HFFc6 (cell line): ENCODE results near the gene PLXNA4. TPM values are rescaled to one million over a fixed set of nuclear protein-coding genes. Genes with fewer than 3 reads are reported as not detected.

ENCODE experiments used
- DNase-seq: peaks from one replicate; pipeline ENCODE4 v3.0.0-alpha.2; 2018
- H3K27ac Mint-ChIP-seq: 2 replicates; pipeline ENCODE4 v1.8.0; 2020; ENCODE audit warnings: mild to moderate bottlenecking, mixed read lengths
- H3K27me3 Mint-ChIP-seq: 2 replicates; pipeline ENCODE4 v1.8.0; 2021; ENCODE audit warnings: mild to moderate bottlenecking, moderate library complexity, mixed read lengths; ENCODE audit not compliant: insufficient read depth
- H3K36me3 Mint-ChIP-seq: 2 replicates; pipeline ENCODE4 v1.8.0; 2021; ENCODE audit warnings: low read depth, mixed read lengths
- H3K4me1 Mint-ChIP-seq: 2 replicates; pipeline ENCODE4 v1.8.0; 2020; ENCODE audit warnings: low read depth, mixed read lengths
- H3K4me3 Mint-ChIP-seq: 2 replicates; pipeline ENCODE4 v1.8.0; 2020; ENCODE audit warnings: mild to moderate bottlenecking, moderate library complexity, mixed read lengths
- H3K9me3 Mint-ChIP-seq: 2 replicates; pipeline ENCODE4 v1.8.0; 2020; ENCODE audit warnings: mild to moderate bottlenecking, mixed read lengths
- CTCF ChIP-seq: fragments of 200-600 bp; sonication (generic); IDR thresholded peaks from 2 replicates; pipeline ENCODE4 v1.5.0; 2021; ENCODE audit warnings: antibody characterized with exemption, mild to moderate bottlenecking
- total RNA-seq, 6 experiments: library from RNA; stranded (reverse); fragmentation: NEBNext Ultra II Directional; extraction: Animal tissue kit (Norgen Biotek cat#: 25700); gene quantifications; 2 replicates in 1 of 6; 3 replicates in 5 of 6; pipeline ENCODE4 v1.2.3, GENCODE V29; 2021

The PLXNA4 gene
- total RNA-seq, 6 experiments from 2014 or later: 0.02 to 0.14 (median 0.05) TPM; not detected in 2

GRCh38 chr7:132482866-132483265 lies 93.4 kb downstream of the PLXNA4 start:
- no peaks in the 10 kb centered on the region for H3K4me1 Mint-ChIP-seq
- H3K27me3 Mint-ChIP-seq: peaks cover 40% of the 10 kb centered on the region
- TF ChIP-seq CTCF: no peak
- no peaks in the 10 kb centered on the region for H3K9me3 Mint-ChIP-seq
- no peak for DNase-seq
- no peaks in the 10 kb centered on the region for H3K36me3 Mint-ChIP-seq
- no peak overlapping the region for H3K27ac Mint-ChIP-seq
- H3K4me3 Mint-ChIP-seq: no peak overlapping the region

- DNase-seq: no peak
- Mint-ChIP-seq H3K27ac (no peak overlapping the region), H3K4me1 (no peaks in the 10 kb centered on the region), H3K4me3 (no peak overlapping the region), H3K36me3 (no peaks in the 10 kb centered on the region), H3K9me3 (no peaks in the 10 kb centered on the region), H3K27me3 (peaks cover 38% of the 10 kb centered on the region)
- TF ChIP-seq CTCF: no peak
Measured at GRCh38 chr7:132480534-132480933, 95.7 kb downstream of the PLXNA4 start.

- peaks cover 12% of the 10 kb centered on the region for H3K4me1 Mint-ChIP-seq
Measured at GRCh38 chr7:132476541-132476940, 99.7 kb downstream of the PLXNA4 start.

GRCh38 chr7:132475669-132476116 lies 100.6 kb downstream of the PLXNA4 start:
- no peaks in the 10 kb centered on the region for H3K36me3 Mint-ChIP-seq
- TF ChIP-seq CTCF: no peak
- no peak for DNase-seq
- no peak overlapping the region for H3K4me3 Mint-ChIP-seq
- peaks cover 12% of the 10 kb centered on the region for H3K4me1 Mint-ChIP-seq
- H3K27ac Mint-ChIP-seq: no peak overlapping the region
- peaks cover 36% of the 10 kb centered on the region for H3K27me3 Mint-ChIP-seq
- no peaks in the 10 kb centered on the region for H3K9me3 Mint-ChIP-seq

More at GRCh38 chr7:132476541-132476940, 99.7 kb downstream of the PLXNA4 start:
- no peak for TF ChIP-seq CTCF
- no peak for DNase-seq
- Mint-ChIP-seq H3K27me3 (peaks cover 35% of the 10 kb centered on the region), H3K4me3 (no peak overlapping the region), H3K9me3 (no peaks in the 10 kb centered on the region), H3K36me3 (no peaks in the 10 kb centered on the region), H3K27ac (no peak overlapping the region)

- Mint-ChIP-seq H3K4me3 (no peak overlapping the region), H3K27me3 (peaks cover 36% of the 10 kb centered on the region), H3K4me1 (peaks cover 17% of the 10 kb centered on the region), H3K9me3 (no peaks in the 10 kb centered on the region), H3K36me3 (no peaks in the 10 kb centered on the region), H3K27ac (no peak overlapping the region)
- DNase-seq: no peak
- no peak for TF ChIP-seq CTCF
Measured at GRCh38 chr7:132475037-132475668, 101.1 kb downstream of the PLXNA4 start.
